SK-N-SH treated with all-trans-retinoic acid at 6 μM for 48 hours (cell line): ENCODE measurements around the gene SPATA3.

Experiments
- CSDC2 ChIP-seq: fragments of 250-450 bp; sonication (Bioruptor Pico); IDR thresholded peaks from 2 replicates; pipeline ENCODE4 v1.5.0; 2020; ENCODE audit warnings: mild to moderate bottlenecking, moderate library complexity
- GLIS3 ChIP-seq: fragments of 250-450 bp; sonication (Bioruptor Pico); IDR thresholded peaks from 2 replicates; pipeline ENCODE4 v1.5.0; 2020; ENCODE audit warnings: mild to moderate bottlenecking, moderate library complexity
- PPARA ChIP-seq: fragments of 250-450 bp; sonication (Bioruptor Pico); IDR thresholded peaks from 2 replicates; pipeline ENCODE4 v1.5.0; 2020; ENCODE audit warnings: mild to moderate bottlenecking, borderline replicate concordance
- RARB ChIP-seq: fragments of 250-450 bp; sonication (Bioruptor Pico); IDR thresholded peaks from 2 replicates; pipeline ENCODE4 v1.8.0; 2021; ENCODE audit warnings: mild to moderate bottlenecking, moderate library complexity
- ZC3H10 ChIP-seq: fragments of 250-450 bp; sonication (Bioruptor Pico); IDR thresholded peaks from 2 replicates; pipeline ENCODE4 v1.5.1; 2021; ENCODE audit warnings: mild to moderate bottlenecking, moderate library complexity
- ZFP30 ChIP-seq: fragments of 450-650 bp; formaldehyde crosslinking; IDR thresholded peaks from 2 replicates; pipeline ENCODE4 v1.5.0; 2022; ENCODE audit warnings: mild to moderate bottlenecking, moderate library complexity

GRCh38 chr2:230990899-230991150 lies 5.1 kb upstream of the SPATA3 start:
- TF ChIP-seq RARB (CRISPR knock-in tag), result no peak
- TF ChIP-seq ZFP30 (CRISPR knock-in tag), result no peak
- no peak for TF ChIP-seq GLIS3
- TF ChIP-seq ZC3H10 (CRISPR knock-in tag), result no peak
- TF ChIP-seq PPARA (CRISPR knock-in tag), result no peak
- TF ChIP-seq CSDC2 (CRISPR knock-in tag), result no peak
